Hepatic stellate cell (primary cell): ENCODE data around the gene HSCB.
A peak's percentile ranks its signal among the peaks of the same experiment; 100 is the strongest.
"Not testable (repeated sequence)": the region's sequence is repeated elsewhere in the genome, so short reads cannot be mapped to it uniquely, and the experiment has no call there.

ENCODE experiments used
- DNase-seq: peaks from one replicate; pipeline ENCODE4 v3.0.0; 2011; ENCODE audit warnings: low spot score

Gene HSCB

GRCh38 chr22:28741785-28742561 lies at the start of gene HSCB, which contains the start of gene CHEK2:
HSCB (plus strand) TSS chr22:28742039; CDS start chr22:28742096, 57 bp downstream.
CHEK2 (minus strand) TSS chr22:28741820; CDS start chr22:28734721, 7,099 bp downstream.
- DNase-seq: peak; percentile 99

GRCh38 chr22:28693041-28693760 lies 48.6 kb upstream of the HSCB start:
- DNase-seq: not testable (repeated sequence)

- no peak for DNase-seq
Measured at GRCh38 chr22:28702891-28703290, 38.9 kb upstream of the HSCB start.

- DNase-seq: no peak
Measured at GRCh38 chr22:28703436-28703835, 38.4 kb upstream of the HSCB start.

GRCh38 chr22:28706845-28707244 lies 35.0 kb upstream of the HSCB start:
- no peak for DNase-seq

- no peak for DNase-seq
Measured at GRCh38 chr22:28710107-28710506, 31.7 kb upstream of the HSCB start.

GRCh38 chr22:28710576-28711191 lies 31.2 kb upstream of the HSCB start:
- DNase-seq: peak; percentile 68

GRCh38 chr22:28711341-28711740 lies 30.5 kb upstream of the HSCB start:
- DNase-seq: no peak

- peak; percentile 74 for DNase-seq
Measured at GRCh38 chr22:28711820-28712777, 29.7 kb upstream of the HSCB start.

GRCh38 chr22:28714043-28714628 lies 27.7 kb upstream of the HSCB start:
- no peak for DNase-seq

GRCh38 chr22:28715611-28716010 lies 26.2 kb upstream of the HSCB start:
- no peak for DNase-seq

GRCh38 chr22:28716686-28717085 lies 25.2 kb upstream of the HSCB start:
- DNase-seq: no peak

- no peak for DNase-seq
Measured at GRCh38 chr22:28718044-28718443, 23.8 kb upstream of the HSCB start.

GRCh38 chr22:28728002-28728401 lies 13.8 kb upstream of the HSCB start:
- no peak for DNase-seq

- DNase-seq: no peak
Measured at GRCh38 chr22:28728621-28729313, 13.1 kb upstream of the HSCB start.

- no peak for DNase-seq
Measured at GRCh38 chr22:28730179-28730578, 11.7 kb upstream of the HSCB start.

GRCh38 chr22:28734393-28734792 lies 7.4 kb upstream of the HSCB start:
- no peak for DNase-seq

GRCh38 chr22:28736301-28737155 lies 5.3 kb upstream of the HSCB start:
- DNase-seq: no peak

GRCh38 chr22:28737701-28738100 lies 4.1 kb upstream of the HSCB start:
- no peak for DNase-seq

- not testable (repeated sequence) for DNase-seq
Measured at GRCh38 chr22:28738876-28739275, 3.0 kb upstream of the HSCB start.
